HCT116 (cell line): Measurements from ENCODE around the gene AKR7A3. TPM values are rescaled to one million over a fixed set of nuclear protein-coding genes. Genes with fewer than 3 reads are reported as not detected.

Source experiments
- ATAC-seq: fragments of 200-7000 bp; cut with Tn5 transposase; 2 replicates; pipeline ENCODE4 v1.9.1; 2020; ENCODE audit warnings: mild to moderate bottlenecking, moderate library complexity
- BruUV-seq: library from RNA; stranded (reverse); fragments of 400-500 nt; replicated peaks from 2 replicates; lab custom pipeline; 2021; lab: Mats Ljungman, UMichigan
- CTCF ChIA-PET: fragments of 300-600 bp; sonication (Branson Sonifier 250); formaldehyde crosslinking; loops from one replicate; lab custom pipeline; 2021; ENCODE audit warnings: antibody characterized with exemption; lab: Charles Lee
- POLR2A ChIA-PET: fragments of 300-600, 350-600 bp; sonication (Branson Sonifier 250); formaldehyde crosslinking; loops from one replicate; lab custom pipeline; 2021; ENCODE audit warnings: antibody characterized with exemption; lab: Charles Lee
- RAD21 ChIA-PET, 2 experiments: fragments of 300-600 bp; sonication (Branson Sonifier 250); formaldehyde crosslinking; loops; one replicate each; lab custom pipeline; 2023; ENCODE audit warnings: low total read pairs in 2 of 2; ENCODE audit not compliant: uncharacterized antibody in 2 of 2, unreplicated experiment in 2 of 2, low non-redundant PET in 1 of 2; lab: Charles Lee
- DNase-seq: peaks from one replicate; pipeline ENCODE4 v3.0.0-alpha.2; 2010; ENCODE audit warnings: low read depth, low spot score
- H2AFZ ChIP-seq: fragments of 200-600 bp; shearing (Covaris generic), sonication (generic); 2 replicates; pipeline ENCODE4 v1.6.1; 2017; ENCODE audit warnings: low read depth, mixed run types, mixed read lengths, antibody characterized with exemption, low read length; ENCODE audit not compliant: poor library complexity, severe bottlenecking
- H3K27ac ChIP-seq: 2 replicates; pipeline ENCODE4 v1.5.1; 2012; ENCODE audit warnings: low read depth, low read length
- H3K27me3 ChIP-seq: fragments of 200-600 bp; sonication (generic); 2 replicates; pipeline ENCODE4 v1.6.1; 2016; ENCODE audit warnings: mixed run types, low read length, mixed read lengths; ENCODE audit not compliant: insufficient read depth
- H3K36me3 ChIP-seq, 2 experiments: fragments of 200-500 bp in 1 of 2; fragments of 200-600 bp in 1 of 2; sonication (Bioruptor generic) in 1 of 2; sonication (generic) in 1 of 2; 2 replicates each; pipeline versions ENCODE4 v1.5.1 to v1.6.1; 2014 to 2016; ENCODE audit warnings: low read length in 2 of 2, inconsistent platforms in 1 of 2, mixed read lengths in 1 of 2, mixed run types in 1 of 2; ENCODE audit not compliant: insufficient read depth in 2 of 2, control insufficient read depth in 1 of 2
- H3K4me1 ChIP-seq, 2 experiments: fragments of 200-600 bp in 1 of 2; sonication (generic) in 1 of 2; 2 replicates each; pipeline versions ENCODE4 v1.5.1 to v1.6.1; 2012 to 2017; ENCODE audit warnings: low read length in 2 of 2, inconsistent platforms in 1 of 2, mild to moderate bottlenecking in 1 of 2, mixed read lengths in 1 of 2, mixed run types in 1 of 2, moderate library complexity in 1 of 2; ENCODE audit not compliant: insufficient read depth in 2 of 2, control insufficient read depth in 1 of 2
- H3K4me2 ChIP-seq: fragments of 200-600 bp; sonication (generic); 2 replicates; pipeline ENCODE4 v1.6.1; 2017; ENCODE audit warnings: mixed run types, low read length, mixed read lengths
- H3K4me3 ChIP-seq, 2 experiments: fragments of 200-600 bp in 1 of 2; sonication (generic) in 1 of 2; replicated peaks in 1 of 2; 2 replicates each; pipeline ENCODE4 v1.5.1; 2011 to 2016; ENCODE audit warnings: low read length in 2 of 2, control low read depth in 1 of 2, low read depth in 1 of 2, mild to moderate bottlenecking in 1 of 2, mixed read lengths in 1 of 2, mixed run types in 1 of 2
- H3K79me2 ChIP-seq: fragments of 200-600 bp; sonication (generic); 2 replicates; pipeline ENCODE4 v1.6.1; 2017; ENCODE audit warnings: mild to moderate bottlenecking, mixed run types, low read length, moderate library complexity, mixed read lengths; ENCODE audit not compliant: insufficient read depth
- H3K9ac ChIP-seq: fragments of 200-600 bp; sonication (generic); 2 replicates; pipeline ENCODE4 v1.6.1; 2016; ENCODE audit warnings: low read length, mixed read lengths
- H3K9me2 ChIP-seq: fragments of 200-600 bp; sonication (generic), shearing (Covaris generic); 2 replicates; pipeline ENCODE4 v1.6.1; 2017; ENCODE audit warnings: mixed run types, mild to moderate bottlenecking, moderate library complexity; ENCODE audit not compliant: insufficient read depth
- H3K9me3 ChIP-seq, 2 experiments: fragments of 200-500 bp in 1 of 2; fragments of 200-600 bp in 1 of 2; sonication (Bioruptor generic) in 1 of 2; sonication (generic) in 1 of 2; 2 replicates each; pipeline ENCODE4 v1.6.1; 2014 to 2017; ENCODE audit warnings: low read length in 2 of 2, mixed read lengths in 2 of 2, inconsistent platforms in 1 of 2, low read depth in 1 of 2, mild to moderate bottlenecking in 1 of 2, mixed run types in 1 of 2, moderate library complexity in 1 of 2; ENCODE audit not compliant: control insufficient read depth in 1 of 2, insufficient read depth in 1 of 2
- H4K20me1 ChIP-seq: fragments of 200-600 bp; sonication (generic), shearing (Covaris generic); 2 replicates; pipeline ENCODE4 v1.6.1; 2017; ENCODE audit warnings: mixed run types, mild to moderate bottlenecking, moderate library complexity; ENCODE audit not compliant: insufficient read depth
- EGR1 ChIP-seq: IDR thresholded peaks from 2 replicates; pipeline ENCODE4 v1.6.1; 2012; ENCODE audit warnings: low read depth
- EZH2 ChIP-seq: fragments of 200-600 bp; sonication (generic); IDR thresholded peaks from 2 replicates; pipeline ENCODE4 v1.6.1; 2017; ENCODE audit warnings: antibody characterized with exemption, mixed run types
- POLR2A ChIP-seq: IDR thresholded peaks from 2 replicates; pipeline ENCODE4 v1.7.0; 2011; ENCODE audit warnings: borderline replicate concordance; ENCODE audit not compliant: insufficient read depth, insufficient read length; ENCODE audit errors: extremely low read depth
- POLR2AphosphoS5 ChIP-seq: IDR thresholded peaks from 2 replicates; pipeline ENCODE4 v1.6.1; 2011; ENCODE audit warnings: mild to moderate bottlenecking, low read depth, low read length, moderate library complexity
- SIN3A ChIP-seq: IDR thresholded peaks from 2 replicates; pipeline ENCODE4 v1.6.1; 2012; ENCODE audit warnings: low read depth
- SP1 ChIP-seq: IDR thresholded peaks from 2 replicates; pipeline ENCODE4 v1.6.1; 2012; ENCODE audit warnings: low read depth
- SRF ChIP-seq: IDR thresholded peaks from 2 replicates; pipeline ENCODE4 v1.6.1; 2012; ENCODE audit warnings: low read depth
- YY1 ChIP-seq: IDR thresholded peaks from 2 replicates; pipeline ENCODE4 v1.6.1; 2011; ENCODE audit warnings: low read length, low read depth, moderate library complexity, mild to moderate bottlenecking; ENCODE audit not compliant: insufficient replicate concordance; ENCODE audit errors: extremely low read depth
- ZFX ChIP-seq: fragments of 450-650 bp; IDR thresholded peaks from 2 replicates; pipeline ENCODE4 v1.6.1; 2017
- intact Hi-C: fragments of 100-400 bp; cut with micrococcal nuclease; formaldehyde crosslinking; loops from 2 replicates; pipeline ENCODE4 v1.10.0; 2022
- total RNA-seq: library from RNA; stranded (reverse); gene quantifications from one replicate; pipeline ENCODE4 v1.2.1, GENCODE V29; 2021; ENCODE audit not compliant: unreplicated experiment
- TF ChIP-seq, protein P1 (sequence below): IDR thresholded peaks from 2 replicates; pipeline ENCODE4 v1.6.1; 2012
- TF ChIP-seq, protein P2 (sequence below): IDR thresholded peaks from 2 replicates; pipeline ENCODE4 v1.6.1; 2012; ENCODE audit warnings: low read depth
- TF ChIP-seq, protein P3 (sequence below), 3 experiments: fragments of 200-600 bp in 1 of 3; sonication (generic) in 1 of 3; IDR thresholded peaks in 2 of 3; conservative IDR thresholded peaks in 1 of 3; 2 replicates each; pipeline ENCODE4 v1.5.1; 2012 to 2017; ENCODE audit warnings: low read depth in 2 of 3, low read length in 2 of 3, antibody characterized with exemption in 1 of 3, borderline replicate concordance in 1 of 3, control low read depth in 1 of 3, mild to moderate bottlenecking in 1 of 3, mixed read lengths in 1 of 3, mixed run types in 1 of 3, moderate library complexity in 1 of 3; ENCODE audit not compliant: insufficient read depth in 1 of 3
- TF ChIP-seq, protein P4 (sequence below): IDR thresholded peaks from 2 replicates; pipeline ENCODE4 v1.6.1; 2012

The AKR7A3 gene
- total RNA-seq, 1 experiment from 2014 or later = 1.7 TPM

DNA sequence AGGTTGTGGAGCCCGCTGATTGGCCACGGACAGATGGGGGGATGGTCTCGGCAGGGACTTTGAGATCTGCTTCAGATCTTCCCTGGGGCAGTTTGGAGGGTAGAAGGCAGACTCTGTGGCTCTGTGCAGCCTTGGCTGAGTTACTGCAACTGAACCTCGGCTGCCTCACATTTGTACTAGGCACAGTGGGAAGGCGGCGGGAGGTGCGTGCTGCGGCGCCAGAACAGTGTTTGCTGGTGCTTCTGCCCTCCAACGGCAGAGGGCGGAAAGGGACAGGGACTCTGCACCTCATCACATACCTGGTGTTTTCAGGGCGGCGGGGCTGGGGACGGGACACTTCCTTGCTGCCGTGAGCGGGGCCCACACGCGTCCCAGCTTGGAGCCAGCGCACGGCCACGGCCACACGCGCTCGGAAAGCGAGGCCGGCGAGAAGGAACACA lies 49.8 kb upstream of the AKR7A3 start (continued):
- TF ChIP-seq SRF (no peak), EGR1 (no peak)

DNA sequence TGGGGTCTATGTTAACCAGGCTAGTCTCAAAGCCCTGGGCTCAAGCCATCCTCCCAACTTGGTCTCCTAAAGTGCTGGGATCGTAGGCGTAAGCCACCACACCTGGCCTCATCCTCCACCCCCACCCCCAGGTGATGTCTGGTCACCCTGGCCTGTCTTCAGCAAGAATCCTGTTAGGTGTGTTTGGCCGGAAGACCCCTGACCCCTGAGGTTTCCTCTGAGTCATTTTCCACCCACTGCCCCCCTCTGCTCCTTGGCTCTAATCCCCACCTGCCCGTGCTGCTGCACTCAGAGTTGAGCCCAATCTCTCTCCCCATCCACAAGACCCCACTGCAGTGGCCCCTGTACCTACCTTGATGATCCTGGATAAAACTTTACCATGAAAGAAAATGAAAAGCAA lies 48.7 kb upstream of the AKR7A3 start:
- no peak overlapping the region for H2AFZ ChIP-seq
- TF ChIP-seq YY1 (no peak), POLR2A (no peak), EZH2 (no peak), POLR2AphosphoS5 (no peak), SP1 (no peak), ZFX (no peak), SIN3A (no peak), SRF (no peak)
- TF ChIP-seq, protein P1, sequence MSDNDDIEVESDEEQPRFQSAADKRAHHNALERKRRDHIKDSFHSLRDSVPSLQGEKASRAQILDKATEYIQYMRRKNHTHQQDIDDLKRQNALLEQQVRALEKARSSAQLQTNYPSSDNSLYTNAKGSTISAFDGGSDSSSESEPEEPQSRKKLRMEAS = no peak
- TF ChIP-seq, protein P2, sequence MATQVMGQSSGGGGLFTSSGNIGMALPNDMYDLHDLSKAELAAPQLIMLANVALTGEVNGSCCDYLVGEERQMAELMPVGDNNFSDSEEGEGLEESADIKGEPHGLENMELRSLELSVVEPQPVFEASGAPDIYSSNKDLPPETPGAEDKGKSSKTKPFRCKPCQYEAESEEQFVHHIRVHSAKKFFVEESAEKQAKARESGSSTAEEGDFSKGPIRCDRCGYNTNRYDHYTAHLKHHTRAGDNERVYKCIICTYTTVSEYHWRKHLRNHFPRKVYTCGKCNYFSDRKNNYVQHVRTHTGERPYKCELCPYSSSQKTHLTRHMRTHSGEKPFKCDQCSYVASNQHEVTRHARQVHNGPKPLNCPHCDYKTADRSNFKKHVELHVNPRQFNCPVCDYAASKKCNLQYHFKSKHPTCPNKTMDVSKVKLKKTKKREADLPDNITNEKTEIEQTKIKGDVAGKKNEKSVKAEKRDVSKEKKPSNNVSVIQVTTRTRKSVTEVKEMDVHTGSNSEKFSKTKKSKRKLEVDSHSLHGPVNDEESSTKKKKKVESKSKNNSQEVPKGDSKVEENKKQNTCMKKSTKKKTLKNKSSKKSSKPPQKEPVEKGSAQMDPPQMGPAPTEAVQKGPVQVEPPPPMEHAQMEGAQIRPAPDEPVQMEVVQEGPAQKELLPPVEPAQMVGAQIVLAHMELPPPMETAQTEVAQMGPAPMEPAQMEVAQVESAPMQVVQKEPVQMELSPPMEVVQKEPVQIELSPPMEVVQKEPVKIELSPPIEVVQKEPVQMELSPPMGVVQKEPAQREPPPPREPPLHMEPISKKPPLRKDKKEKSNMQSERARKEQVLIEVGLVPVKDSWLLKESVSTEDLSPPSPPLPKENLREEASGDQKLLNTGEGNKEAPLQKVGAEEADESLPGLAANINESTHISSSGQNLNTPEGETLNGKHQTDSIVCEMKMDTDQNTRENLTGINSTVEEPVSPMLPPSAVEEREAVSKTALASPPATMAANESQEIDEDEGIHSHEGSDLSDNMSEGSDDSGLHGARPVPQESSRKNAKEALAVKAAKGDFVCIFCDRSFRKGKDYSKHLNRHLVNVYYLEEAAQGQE = no peak
- TF ChIP-seq, protein P3, sequence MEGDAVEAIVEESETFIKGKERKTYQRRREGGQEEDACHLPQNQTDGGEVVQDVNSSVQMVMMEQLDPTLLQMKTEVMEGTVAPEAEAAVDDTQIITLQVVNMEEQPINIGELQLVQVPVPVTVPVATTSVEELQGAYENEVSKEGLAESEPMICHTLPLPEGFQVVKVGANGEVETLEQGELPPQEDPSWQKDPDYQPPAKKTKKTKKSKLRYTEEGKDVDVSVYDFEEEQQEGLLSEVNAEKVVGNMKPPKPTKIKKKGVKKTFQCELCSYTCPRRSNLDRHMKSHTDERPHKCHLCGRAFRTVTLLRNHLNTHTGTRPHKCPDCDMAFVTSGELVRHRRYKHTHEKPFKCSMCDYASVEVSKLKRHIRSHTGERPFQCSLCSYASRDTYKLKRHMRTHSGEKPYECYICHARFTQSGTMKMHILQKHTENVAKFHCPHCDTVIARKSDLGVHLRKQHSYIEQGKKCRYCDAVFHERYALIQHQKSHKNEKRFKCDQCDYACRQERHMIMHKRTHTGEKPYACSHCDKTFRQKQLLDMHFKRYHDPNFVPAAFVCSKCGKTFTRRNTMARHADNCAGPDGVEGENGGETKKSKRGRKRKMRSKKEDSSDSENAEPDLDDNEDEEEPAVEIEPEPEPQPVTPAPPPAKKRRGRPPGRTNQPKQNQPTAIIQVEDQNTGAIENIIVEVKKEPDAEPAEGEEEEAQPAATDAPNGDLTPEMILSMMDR (IDR thresholded peaks at IDR 0.05 in 2 of 3, conservative IDR thresholded peaks at IDR 0.05 in 1 of 3; ENCODE audit: borderline replicate concordance in 1 of 3, insufficient read depth in 1 of 3, low read depth in 2 of 3, low read length in 2 of 3) = no peak
- TF ChIP-seq, protein P4, sequence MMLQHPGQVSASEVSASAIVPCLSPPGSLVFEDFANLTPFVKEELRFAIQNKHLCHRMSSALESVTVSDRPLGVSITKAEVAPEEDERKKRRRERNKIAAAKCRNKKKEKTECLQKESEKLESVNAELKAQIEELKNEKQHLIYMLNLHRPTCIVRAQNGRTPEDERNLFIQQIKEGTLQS = no peak
- no peaks in the 10 kb centered on the region for H3K79me2 ChIP-seq
- peak overlapping the region; percentile 37; the same call in 1 of the 2 replicates for H3K27ac ChIP-seq
- H3K4me2 ChIP-seq = peak overlapping the region; percentile 58
- H4K20me1 ChIP-seq = no peaks in the 10 kb centered on the region
- H3K4me1 ChIP-seq = peaks cover 34 to 58% of the 10 kb centered on the region in 2 experiments
- no peaks in the 10 kb centered on the region for H3K27me3 ChIP-seq
- ChIA-PET RAD21 (no interaction called here), CTCF (interaction anchor here (0.9 kb wide), 1 partner anchor 92 kb away, joined by 3 read pairs; no protein-coding TSS in a partner anchor), POLR2A (no interaction called here)
- H3K4me3 ChIP-seq = peak overlapping the region in 1 of 2 experiments; percentile 6; a peak in 1 of 4 replicates
- H3K36me3 ChIP-seq = no peaks in the 10 kb centered on the region; a peak in 1 of 4 replicates
- peak; percentile 18 for DNase-seq
- H3K9ac ChIP-seq = no peak overlapping the region
- no peaks in the 10 kb centered on the region for H3K9me3 ChIP-seq
- H3K9me2 ChIP-seq = no peaks in the 10 kb centered on the region
- ATAC-seq = peak; percentile 31
- intact Hi-C loops = no loop called here
- no TSS peak for BruUV-seq
